Measurements from ENCODE around the gene FBXW9.
A peak's percentile ranks its signal among the peaks of the same experiment; 100 is the strongest.
"Not testable (repeated sequence)": the region's sequence is repeated elsewhere in the genome, so short reads cannot be mapped to it uniquely, and the experiment has no call there.

The FBXW9 gene

DNA sequence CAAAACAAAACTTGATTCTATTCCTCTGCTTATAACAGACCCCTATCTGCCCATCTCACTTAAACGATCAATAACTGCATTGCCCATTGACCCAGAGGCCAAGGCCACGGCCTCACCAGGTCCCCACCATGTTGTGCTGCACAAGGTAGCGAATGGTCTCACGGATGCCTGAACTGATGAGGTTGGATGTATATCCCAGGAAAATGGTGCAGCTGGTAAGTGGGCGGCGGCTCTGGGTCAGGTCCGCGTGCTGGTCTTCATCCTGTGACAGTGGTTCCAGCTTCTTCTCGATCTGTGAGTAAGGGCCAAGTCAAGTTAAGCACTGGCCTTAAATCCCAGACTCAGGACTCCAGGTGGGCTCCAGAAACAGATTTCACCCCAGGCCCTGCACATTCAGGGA, 16.4 kb downstream of the FBXW9 start:
- DNase-seq (ENCODE audit: low spot score): no peak

DNA sequence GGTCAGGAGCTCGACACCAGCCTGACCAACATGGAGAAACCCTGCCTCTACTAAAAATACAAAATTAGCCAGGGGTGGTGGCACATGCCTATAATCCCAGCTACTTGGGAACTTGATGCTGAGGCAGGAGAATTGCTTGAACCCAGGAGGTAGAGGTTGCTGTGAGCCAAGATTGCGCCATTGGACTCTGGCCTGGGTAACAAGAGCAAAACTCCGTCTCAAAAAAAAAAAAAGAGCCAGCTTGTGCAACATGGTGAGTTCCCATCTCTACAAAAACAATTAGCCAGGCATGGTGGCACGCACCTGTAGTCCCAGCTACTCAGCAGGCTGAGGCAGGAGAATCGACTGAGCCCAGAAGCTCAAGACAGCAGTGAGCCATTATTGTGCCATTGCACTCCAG, 18.4 kb downstream of the FBXW9 start:
- not testable (repeated sequence) for DNase-seq (ENCODE audit: low spot score)

DNA sequence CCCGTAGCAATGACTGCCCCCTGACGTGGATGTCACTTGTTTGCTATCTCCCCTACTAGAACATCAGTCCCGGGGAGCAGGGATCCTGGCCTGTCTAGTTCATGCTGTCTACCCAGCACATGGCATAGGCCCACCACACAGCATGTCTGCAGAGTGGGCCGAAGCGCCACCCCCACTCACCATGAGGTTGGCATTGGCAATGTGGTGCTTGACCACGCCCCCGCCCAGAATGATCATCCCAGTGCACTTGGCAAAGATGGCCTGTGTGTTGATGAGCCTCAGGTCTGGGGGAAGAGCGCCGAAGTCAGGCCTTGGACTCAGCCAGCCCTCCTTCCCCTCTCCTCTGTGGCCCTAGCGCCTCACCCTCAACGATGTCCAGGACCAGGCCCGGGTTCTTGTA, 19.5 kb downstream of the FBXW9 start:
- DNase-seq (ENCODE audit: low spot score): no peak

DNA sequence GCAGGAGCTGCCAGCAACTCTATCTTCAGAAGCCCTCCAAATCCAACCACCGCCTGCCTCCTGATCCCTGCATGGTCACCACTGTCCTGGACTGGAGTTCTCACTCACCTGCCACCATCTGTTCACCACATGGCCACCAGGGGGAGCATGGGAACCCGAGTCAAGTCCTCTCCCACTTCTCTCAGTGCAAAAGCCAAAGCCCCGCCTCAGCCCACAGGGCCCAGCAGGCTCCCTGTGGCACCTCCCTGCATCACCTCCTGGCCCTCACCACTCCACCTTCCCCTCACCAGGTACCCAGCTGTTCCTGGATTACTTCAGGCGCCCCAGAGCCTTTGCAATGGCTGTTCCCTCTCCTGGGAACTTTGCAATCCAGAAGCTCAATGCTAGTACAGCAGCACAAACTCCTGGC, 20.0 kb downstream of the FBXW9 start:
- peak; percentile 87 for DNase-seq (ENCODE audit: low spot score)

DNA sequence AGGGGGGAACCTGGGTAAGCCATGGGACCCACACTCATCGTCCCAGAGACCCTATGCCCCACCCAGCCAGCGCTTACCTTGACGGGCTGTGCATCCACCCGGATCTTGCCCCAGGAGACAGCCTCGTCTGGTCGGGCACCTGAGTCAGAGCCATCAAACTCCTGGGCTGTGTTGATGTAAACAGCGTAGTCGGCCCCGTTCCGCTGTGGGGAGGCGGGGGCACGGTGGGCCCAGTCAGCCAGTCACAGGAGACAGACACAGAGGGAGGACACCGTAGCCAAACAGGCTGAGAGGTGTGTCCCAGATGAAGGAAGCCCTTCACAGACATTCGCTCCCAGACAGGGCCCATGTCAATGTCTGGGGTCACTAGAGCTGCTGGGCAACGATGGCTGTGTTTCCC, 20.5 kb downstream of the FBXW9 start:
- no peak for DNase-seq (ENCODE audit: low spot score)

DNA sequence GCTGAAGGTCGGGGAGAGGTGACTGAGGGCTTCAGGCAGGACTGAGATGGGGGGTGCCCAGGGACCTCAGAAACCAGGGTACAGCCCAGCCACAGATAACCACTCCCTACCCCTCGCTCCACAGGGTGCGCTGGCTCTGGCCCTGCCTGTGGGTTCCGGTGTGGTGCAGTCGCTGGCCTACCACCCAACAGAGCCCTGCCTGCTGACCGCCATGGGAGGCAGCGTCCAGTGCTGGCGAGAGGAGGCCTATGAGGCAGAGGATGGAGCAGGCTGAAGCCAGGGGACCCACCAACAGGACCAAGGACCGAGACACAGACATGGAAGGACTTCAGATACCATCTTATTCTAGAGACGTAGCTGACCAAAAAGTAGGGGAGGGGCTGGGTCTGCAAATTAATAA, 21.0 kb downstream of the FBXW9 start:
- DNase-seq (ENCODE audit: low spot score): no peak

DNA sequence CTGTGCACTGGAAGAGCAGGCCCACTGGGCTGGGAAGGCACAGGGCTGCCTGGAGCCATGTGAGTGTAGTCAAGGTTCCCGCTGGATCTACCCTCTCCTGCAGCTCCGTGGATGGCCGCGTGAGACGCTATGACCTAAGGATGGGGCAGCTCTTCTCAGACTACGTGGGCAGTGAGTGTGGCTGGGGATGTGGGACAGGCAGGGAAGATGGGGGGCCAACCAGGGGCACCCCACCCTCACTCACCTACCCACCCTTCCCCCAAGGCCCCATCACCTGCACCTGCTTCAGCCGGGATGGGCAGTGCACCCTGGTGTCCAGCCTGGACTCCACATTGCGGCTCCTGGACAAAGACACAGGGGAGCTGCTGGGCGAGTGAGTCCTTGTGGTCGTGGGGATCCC, 23.7 kb downstream of the FBXW9 start:
- DNase-seq (ENCODE audit: low spot score): no peak

DNA sequence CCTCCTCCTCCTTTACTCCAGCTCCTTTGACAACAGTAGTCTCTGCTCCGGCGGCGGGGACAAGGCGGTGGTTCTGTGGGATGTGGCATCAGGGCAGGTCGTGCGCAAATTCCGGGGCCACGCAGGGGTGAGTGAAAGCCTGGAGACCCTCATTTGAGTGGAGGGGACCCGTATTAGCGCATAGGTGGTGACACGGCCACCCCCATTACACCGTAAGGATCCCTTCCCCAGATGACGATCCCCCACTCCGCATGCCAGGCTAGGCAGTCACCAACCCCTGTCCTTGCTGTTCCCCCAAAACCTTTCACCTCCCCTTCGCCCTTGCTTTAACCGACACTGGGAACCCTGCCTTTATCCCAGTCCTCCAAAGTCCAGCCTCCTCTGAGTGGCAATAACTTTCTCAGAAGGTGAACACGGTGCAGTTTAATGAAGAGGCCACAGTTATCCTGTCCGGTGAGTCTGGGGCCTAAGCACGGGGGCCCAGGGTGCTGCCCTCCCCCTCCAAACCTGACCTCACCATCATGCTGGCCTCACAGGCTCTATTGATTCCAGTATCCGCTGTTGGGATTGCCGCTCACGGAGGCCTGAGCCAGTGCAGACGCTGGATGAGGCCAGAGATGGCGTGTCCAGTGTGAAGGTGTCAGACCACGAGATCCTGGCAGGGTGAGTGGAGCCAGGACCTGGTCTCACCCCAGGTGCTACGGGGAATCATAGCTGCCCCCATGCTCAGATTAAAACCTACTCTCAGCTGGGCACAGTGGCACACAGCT, 26.1 kb downstream of the FBXW9 start:
- no peak for DNase-seq (ENCODE audit: low spot score)

DNA sequence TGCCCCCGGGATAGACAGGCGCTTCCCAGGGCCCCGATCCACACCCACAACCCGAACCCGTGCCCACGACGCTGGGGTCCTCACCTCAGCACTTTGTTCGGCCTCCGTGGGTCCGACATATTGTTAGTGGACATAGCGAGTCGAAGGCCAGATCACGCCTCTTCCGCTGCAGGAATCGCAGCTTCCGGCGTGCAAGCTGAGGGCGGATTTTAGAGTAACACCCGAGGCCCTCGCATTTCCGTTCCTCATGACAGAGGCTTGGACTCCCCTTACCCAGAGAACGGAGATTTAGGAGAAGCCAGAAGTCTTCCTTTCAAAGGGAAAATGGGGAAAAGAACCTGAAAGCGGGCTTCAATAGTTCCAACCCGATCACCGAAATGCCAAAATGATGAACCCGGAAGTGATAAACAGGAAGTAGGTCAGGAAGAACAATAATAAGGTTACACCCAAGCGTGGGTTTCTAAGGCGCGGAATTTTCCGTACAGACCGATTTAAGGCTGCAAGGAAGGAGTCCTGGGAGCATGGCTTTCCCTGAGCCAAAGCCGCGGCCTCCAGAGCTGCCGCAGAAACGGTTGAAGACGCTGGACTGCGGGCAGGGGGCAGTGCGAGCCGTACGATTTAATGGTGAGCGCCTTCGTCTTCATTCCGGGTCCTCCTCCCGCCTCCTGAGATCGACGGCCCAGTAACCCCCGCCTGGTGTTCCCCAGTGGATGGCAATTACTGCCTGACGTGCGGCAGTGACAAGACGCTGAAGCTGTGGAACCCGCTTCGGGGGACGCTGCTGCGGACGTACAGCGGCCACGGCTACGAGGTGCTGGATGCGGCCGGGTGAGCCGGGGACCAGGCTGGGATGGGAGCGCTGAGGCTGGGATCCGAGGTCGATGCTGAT, 26.9 kb downstream of the FBXW9 start:
- DNase-seq (ENCODE audit: low spot score): peak; percentile 72

DNA sequence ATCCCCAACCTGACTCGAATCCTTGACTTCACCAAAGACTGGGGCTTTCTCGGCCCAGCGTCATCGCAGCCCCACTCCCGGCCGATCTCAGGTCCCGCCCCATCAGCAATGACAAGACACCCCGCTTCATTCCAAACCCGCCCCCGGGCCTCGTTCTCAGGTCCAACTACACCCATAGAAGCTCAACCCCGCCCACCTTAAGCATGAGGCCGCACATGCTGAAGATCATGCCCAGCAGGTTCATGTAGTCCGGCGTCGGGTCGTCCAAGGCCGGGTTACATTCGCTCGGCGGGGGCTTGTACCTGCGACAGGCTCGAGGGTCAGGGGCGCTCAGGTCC, 27.5 kb downstream of the FBXW9 start:
- no peak for DNase-seq (ENCODE audit: low spot score)

DNA sequence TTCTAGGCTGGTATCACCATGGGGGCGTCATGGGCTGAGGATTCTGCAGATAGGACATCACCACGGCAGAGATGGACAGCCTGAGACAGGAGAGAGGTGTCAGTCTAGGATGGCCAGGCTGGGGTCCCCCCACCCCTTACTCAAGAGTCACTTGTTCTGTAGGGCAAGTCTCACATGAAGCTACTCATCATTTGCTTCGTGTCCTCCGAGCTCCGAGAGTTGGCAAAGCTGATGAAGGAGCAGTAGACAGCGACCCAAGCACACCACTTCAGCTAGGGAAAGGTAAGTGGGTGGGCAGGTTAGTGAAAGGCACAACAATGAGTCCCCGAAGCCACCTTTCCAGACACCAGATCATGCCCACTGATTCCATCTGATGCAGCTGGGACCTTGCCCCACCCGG, 28.1 kb downstream of the FBXW9 start:
- no peak for DNase-seq (ENCODE audit: low spot score)

DNA sequence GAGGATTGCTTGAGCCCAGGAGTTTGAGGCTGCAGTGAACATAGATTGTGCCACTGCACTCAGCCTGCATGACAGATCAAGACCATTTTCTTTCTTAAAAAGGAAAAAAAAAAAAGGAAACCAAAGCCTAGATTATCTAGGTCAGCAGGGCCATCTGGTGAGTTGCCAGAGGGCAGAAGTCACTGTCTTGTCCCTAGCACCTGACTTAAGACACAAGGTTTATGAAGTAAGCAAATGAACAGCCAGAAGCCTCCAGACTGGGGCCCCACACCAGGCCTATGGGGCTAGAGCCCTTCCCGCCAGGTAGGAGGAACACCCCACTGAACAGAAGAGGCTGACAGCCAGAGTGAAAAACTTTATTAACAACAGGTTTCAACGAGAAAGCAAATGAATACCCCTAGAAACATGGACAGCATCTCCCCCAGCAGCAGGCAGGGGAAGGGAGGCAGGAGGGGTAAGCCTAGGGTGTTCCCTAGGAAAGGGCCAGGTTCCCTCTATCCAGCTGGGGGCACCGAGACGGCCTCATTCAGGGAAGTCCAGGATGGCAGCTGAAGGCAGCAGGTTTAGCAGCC, 28.6 kb downstream of the FBXW9 start:
- no peak for DNase-seq (ENCODE audit: low spot score)

DNA sequence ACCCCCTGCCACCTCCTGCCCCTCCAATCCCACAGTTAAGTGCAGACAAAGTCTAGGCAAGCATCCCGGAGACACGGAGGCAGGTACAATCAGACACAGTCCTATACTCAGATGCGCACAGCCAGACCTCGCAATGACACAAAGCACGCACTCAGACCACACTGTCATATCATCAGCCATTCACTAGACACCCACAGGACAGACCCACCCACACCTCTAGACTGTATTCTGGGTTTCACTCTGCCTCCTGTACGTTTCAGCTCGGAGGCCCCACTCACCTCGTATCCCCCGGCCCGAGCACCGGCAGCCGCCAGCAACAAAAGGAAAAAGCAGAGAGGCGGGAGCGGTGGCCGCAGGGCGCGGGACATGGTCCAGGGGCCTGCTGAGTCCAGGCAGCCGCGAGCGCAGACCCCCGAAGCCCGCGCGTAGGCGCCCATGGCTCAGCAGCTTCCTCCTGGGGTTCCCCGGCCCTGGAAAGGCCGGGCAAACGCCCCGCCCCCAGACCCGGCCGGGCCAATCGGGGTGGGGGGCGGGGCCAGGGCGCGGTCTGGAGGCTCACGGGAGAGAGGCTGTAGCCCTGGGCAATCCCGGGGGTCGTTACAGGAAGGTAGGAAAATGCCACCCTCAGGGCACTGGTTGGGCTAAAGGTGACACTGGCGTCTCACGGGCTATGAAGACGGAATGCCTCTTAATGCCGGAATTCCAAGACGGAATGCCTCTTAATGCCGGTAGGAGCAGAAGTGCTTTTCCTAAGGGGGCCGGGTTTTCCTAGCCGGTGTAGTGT, 30.0 kb downstream of the FBXW9 start, which contains the start of the genes MAN2B1 and WDR83:
TSS of gene MAN2B1 (minus strand) at position 478 of the 784 bp plus-strand sequence. CDS start at position 437, 41 bp downstream.
TSS of gene WDR83 (plus strand) at position 543 of the 784 bp plus-strand sequence. CDS start 2,984 bp downstream, outside the sequence.
- peak; percentile 97 for DNase-seq (ENCODE audit: low spot score)

DNA sequence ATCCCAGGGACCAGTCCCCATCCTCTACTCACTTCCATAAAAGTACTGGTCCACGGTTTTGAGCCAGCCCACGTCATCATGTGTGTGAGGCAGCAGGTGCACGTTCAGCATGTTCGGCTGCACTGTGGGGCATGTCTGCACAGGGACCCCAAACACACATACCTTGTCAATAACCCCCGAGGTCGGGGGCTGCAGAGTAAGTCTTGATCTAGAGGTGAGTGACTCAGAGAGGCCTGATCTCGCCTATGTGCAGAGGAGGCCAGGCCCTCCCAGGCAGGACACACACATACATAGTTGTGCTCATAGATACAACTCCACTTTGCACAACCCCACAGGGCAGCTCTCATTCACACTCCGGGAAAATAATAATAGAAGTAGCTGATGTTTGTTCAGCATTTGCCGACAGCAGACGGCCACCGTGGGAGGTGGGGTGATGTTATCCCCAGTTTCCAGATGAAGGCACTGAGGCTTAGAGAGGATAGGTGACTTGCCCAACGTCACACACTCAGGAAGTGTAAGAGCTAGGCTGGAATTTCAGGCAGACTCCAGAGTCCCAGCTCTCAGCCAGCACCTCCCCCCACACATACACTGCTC, 30.7 kb downstream of the FBXW9 start:
- DNase-seq (ENCODE audit: low spot score): no peak

DNA sequence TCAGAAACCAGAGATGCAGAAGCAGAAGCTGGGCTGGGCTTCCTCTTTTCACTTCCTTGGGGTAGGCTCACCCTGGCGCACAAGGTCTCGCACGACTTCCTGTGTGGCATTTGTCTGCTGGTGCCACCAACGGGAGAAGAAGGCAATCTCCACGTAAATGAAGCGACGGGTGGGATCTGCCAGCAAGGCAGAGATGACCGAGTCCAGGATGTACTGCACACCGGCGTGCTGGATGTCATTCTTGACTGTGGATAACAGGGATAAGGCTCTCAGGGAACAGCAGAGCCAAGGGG, 31.2 kb downstream of the FBXW9 start:
- no peak for DNase-seq (ENCODE audit: low spot score)

DNA sequence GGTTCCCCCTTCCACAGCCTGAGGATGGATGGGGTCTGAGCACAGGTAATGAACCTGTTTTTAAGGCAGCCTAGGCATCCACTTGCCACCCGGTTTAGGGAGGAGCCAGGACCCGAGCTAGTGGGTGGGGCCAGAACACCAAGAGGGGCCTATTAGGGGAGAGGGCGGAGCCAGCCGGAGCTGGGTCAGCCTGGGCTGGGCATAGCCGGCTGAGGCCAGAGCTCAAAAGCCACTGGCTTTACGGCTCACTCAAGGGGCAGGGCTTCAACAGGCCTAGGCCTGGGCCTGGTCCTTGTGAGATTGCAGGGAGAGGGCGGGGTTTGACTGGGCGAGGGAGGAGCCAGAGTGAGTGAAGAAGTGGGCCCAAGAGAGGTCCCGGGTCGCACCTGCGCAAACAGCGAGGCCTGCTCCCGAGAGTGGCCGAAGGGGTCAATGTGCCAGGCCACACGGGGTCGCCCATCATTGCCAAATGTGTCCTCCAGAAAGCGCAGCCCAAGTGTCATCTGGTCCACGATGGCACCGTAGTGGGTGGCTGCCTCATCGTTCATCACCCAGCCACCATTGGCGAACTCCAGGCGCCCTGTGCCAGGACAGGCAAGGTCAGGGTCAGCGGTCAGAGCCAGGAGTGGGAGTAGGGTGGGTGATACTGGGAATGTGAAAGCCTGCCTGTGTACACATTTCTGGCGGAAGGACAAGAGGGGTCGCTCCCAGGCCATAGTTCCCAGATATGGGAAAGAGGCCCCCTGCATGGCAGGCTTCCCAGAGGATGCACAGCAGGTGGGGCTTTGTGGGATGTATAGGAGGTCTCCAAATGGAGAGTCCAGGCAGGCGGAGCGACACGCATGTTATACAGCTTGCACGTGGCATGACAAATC, 31.8 kb downstream of the FBXW9 start:
- DNase-seq (ENCODE audit: low spot score): no peak

DNA sequence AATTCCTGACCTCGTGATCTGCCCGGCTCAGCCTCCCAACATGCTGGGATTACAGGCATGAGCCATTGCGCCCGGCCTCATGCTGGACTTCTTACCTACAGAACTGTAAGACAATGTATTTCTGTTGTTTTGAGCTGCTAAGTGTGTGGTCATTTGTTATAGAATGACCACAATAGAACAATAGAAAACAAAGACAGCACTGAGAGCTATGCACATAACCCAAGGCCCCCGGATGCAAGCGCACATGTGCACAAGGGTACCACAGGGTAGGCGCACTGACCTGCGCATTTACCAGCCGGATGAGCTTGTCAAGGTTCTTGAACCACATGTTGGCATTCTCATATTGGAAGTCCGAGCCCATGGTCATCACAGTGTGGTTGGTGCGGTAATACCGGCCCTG, 35.5 kb downstream of the FBXW9 start:
- DNase-seq (ENCODE audit: low spot score): no peak

DNA sequence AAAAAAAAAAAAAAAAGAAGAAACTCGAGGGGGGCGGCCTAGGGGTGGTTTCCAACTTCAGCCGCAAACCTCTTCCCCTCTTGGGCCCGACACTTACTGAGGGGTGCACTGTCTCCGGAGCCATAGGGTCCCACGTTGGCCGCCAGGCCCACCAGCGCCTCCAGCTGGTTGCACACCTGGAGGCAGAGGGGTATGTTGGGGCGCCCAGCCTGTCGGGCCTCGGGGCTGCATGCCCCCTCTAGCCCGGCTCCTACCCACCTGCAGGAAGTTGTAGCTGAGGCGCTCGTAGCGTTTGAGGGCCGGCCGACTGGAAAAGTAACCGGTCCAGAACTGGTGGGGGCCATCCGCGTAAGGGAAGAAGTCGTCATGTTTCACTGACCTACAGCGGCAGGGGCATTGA, 38.5 kb downstream of the FBXW9 start:
- no peak for DNase-seq (ENCODE audit: low spot score)

DNA sequence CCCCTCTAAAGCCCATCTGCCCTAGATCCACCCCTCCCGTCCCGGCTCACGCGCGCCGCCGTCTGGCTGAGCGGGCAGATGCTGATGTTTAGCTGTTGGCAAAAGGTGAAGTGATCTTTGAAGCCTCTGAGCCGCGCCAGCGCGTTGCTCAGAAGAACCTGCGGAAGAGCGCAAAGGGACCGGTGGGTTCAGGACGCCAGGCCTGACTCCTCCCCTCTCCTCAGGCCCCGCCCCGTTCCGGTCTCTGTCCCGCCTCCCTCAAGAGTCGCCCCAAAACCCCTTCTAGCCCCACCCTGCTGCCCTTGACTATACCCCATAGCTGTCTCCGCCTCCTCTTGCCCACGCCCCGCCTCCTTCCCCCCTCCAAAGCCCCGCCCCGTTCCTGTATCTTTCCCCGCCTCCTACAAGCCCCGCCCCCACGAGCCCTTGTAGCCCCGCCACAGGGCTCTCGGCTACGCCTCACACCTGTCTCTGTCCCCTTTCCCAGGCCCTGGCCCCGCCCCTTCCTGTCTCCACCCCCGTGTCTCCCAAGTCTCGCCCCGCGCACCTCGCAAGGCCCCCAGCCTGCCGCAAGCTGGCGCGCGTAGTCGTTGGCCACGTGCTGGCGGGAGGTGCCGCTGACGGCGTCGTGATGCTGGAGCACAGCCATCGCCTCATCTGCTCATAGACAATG, 39.4 kb downstream of the FBXW9 start:
- DNase-seq (ENCODE audit: low spot score): no peak

DNA sequence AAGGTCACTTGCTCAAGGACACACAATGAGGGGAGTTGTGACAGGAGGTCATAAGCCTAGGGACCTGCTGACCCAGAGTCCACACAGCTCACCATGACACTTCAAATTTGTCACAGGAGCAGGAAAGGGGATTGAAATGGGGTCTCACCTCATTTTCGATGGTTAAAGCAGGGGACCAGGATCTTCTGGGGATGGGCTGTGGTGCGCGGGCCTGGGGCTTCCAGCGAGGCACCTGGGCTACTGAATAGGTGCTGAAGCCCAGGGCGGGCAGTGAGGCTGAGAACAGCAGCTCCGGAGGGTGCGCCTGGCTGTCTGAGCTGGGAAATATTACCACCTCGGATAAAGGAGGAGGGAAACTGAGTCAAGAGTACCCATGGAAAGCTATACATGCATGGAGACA, 40.9 kb downstream of the FBXW9 start:
- no peak for DNase-seq (ENCODE audit: low spot score)

Data from HuH-7 (cell line).